ENCODE measurements around the gene MGST2.

GRCh38 chr4:139656614-139657486, 8.8 kb upstream of the MGST2 start:
- TF ChIP-seq, protein P1, sequence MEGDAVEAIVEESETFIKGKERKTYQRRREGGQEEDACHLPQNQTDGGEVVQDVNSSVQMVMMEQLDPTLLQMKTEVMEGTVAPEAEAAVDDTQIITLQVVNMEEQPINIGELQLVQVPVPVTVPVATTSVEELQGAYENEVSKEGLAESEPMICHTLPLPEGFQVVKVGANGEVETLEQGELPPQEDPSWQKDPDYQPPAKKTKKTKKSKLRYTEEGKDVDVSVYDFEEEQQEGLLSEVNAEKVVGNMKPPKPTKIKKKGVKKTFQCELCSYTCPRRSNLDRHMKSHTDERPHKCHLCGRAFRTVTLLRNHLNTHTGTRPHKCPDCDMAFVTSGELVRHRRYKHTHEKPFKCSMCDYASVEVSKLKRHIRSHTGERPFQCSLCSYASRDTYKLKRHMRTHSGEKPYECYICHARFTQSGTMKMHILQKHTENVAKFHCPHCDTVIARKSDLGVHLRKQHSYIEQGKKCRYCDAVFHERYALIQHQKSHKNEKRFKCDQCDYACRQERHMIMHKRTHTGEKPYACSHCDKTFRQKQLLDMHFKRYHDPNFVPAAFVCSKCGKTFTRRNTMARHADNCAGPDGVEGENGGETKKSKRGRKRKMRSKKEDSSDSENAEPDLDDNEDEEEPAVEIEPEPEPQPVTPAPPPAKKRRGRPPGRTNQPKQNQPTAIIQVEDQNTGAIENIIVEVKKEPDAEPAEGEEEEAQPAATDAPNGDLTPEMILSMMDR (IDR thresholded peaks at IDR 0.05; ENCODE audit: insufficient read depth, low read length, poor library complexity, severe bottlenecking) = no peak
- TF ChIP-seq EZH2phosphoT487 (conservative IDR thresholded peaks at IDR 0.05; ENCODE audit: low read length) = no peak

All from SU-DHL-6 (cell line).